NCI-H526 (cell line): ENCODE results near the gene FEM1B.

Experiments used
- DNase-seq, 2 experiments: peaks; one replicate each; lab custom pipeline; 2025; lab: John Stamatoyannopoulos, UW

FEM1B gene

GRCh38 chr15:68309024-68309423 is 31.5 kb downstream of the FEM1B start:
- no peak for DNase-seq

- peak in 1 of 2 experiments; percentile 22 for DNase-seq
These were observed 32.7 kb downstream of the FEM1B start for GRCh38 chr15:68310178-68310803.

- DNase-seq: no peak
These were observed 33.4 kb downstream of the FEM1B start for GRCh38 chr15:68310804-68311463.

- DNase-seq: no peak
These were observed 33.9 kb downstream of the FEM1B start for GRCh38 chr15:68311464-68311835.

- DNase-seq: no peak
These were observed 34.5 kb downstream of the FEM1B start for GRCh38 chr15:68311859-68312557.

- DNase-seq: no peak
These were observed 35.2 kb downstream of the FEM1B start for GRCh38 chr15:68312701-68313204.

- DNase-seq: no peak
These were observed 36.2 kb downstream of the FEM1B start for GRCh38 chr15:68313501-68314410.

- no peak for DNase-seq
These were observed 37.0 kb downstream of the FEM1B start for GRCh38 chr15:68314563-68314962.

- DNase-seq: no peak
These were observed 37.5 kb downstream of the FEM1B start for GRCh38 chr15:68315035-68315434.

GRCh38 chr15:68315495-68316031 is 38.0 kb downstream of the FEM1B start:
- peak in 1 of 2 experiments; percentile 11 for DNase-seq

- DNase-seq: peak in 1 of 2 experiments; percentile 46
These were observed 38.7 kb downstream of the FEM1B start for GRCh38 chr15:68316061-68316804.

- DNase-seq: no peak
These were observed 39.9 kb downstream of the FEM1B start for GRCh38 chr15:68317281-68318007.

GRCh38 chr15:68318008-68318835 is 40.7 kb downstream of the FEM1B start:
- no peak for DNase-seq

GRCh38 chr15:68318931-68319909 is 41.7 kb downstream of the FEM1B start:
- no peak for DNase-seq

GRCh38 chr15:68319997-68320396 is 42.5 kb downstream of the FEM1B start:
- DNase-seq: no peak

- DNase-seq: no peak
These were observed 43.7 kb downstream of the FEM1B start for GRCh38 chr15:68321229-68321628.

- no peak for DNase-seq
These were observed 45.3 kb downstream of the FEM1B start for GRCh38 chr15:68322796-68323195.

GRCh38 chr15:68325726-68326125 is 48.2 kb downstream of the FEM1B start:
- peak in 1 of 2 experiments; percentile 11 for DNase-seq
